GM21360 (cell line): ENCODE measurements around the gene CCDC174.

ENCODE experiments used
- ATAC-seq: cut with Tn5 transposase; IDR thresholded peaks from one replicate; pipeline ENCODE4 v1.9.1; 2021; ENCODE audit warnings: mild to moderate bottlenecking, moderate library complexity; ENCODE audit not compliant: unreplicated experiment

Gene CCDC174

GRCh38 chr3:14698601-14699244 is 47.2 kb downstream of the CCDC174 start:
- no peak for ATAC-seq

GRCh38 chr3:14699643-14700042 is 48.1 kb downstream of the CCDC174 start:
- no peak for ATAC-seq

GRCh38 chr3:14700891-14701290 is 49.3 kb downstream of the CCDC174 start:
- no peak for ATAC-seq

- no peak for ATAC-seq
Observed at GRCh38 chr3:14701676-14702075, 50.1 kb downstream of the CCDC174 start.

GRCh38 chr3:14703128-14703750 is 51.7 kb downstream of the CCDC174 start:
- no peak for ATAC-seq

- no peak for ATAC-seq
Observed at GRCh38 chr3:14703791-14704190, 52.2 kb downstream of the CCDC174 start.

GRCh38 chr3:14706096-14706495 is 54.5 kb downstream of the CCDC174 start:
- ATAC-seq = no peak

- no peak for ATAC-seq
Observed at GRCh38 chr3:14716591-14716990, 65.0 kb downstream of the CCDC174 start.

- ATAC-seq = no peak
Observed at GRCh38 chr3:14717307-14717706, 65.7 kb downstream of the CCDC174 start.

GRCh38 chr3:14718539-14718938 is 67.0 kb downstream of the CCDC174 start:
- no peak for ATAC-seq

- no peak for ATAC-seq
Observed at GRCh38 chr3:14719006-14719405, 67.4 kb downstream of the CCDC174 start.

- no peak for ATAC-seq
Observed at GRCh38 chr3:14721126-14721864, 69.7 kb downstream of the CCDC174 start.
